HG02885 (cell line): ENCODE results near the gene PCDHGA8.
"Not testable (repeated sequence)": the region's sequence is repeated elsewhere in the genome, so short reads cannot be mapped to it uniquely, and the experiment has no call there.

Source experiments
- ATAC-seq: cut with Tn5 transposase; IDR thresholded peaks from one replicate; pipeline ENCODE4 v1.9.1; 2021; ENCODE audit warnings: mild to moderate bottlenecking; ENCODE audit not compliant: unreplicated experiment, poor library complexity

The PCDHGA8 gene

GRCh38 chr5:141430332-141431113 lies 38.1 kb downstream of the PCDHGA8 start, which contains the start of gene PCDHGA12:
Gene PCDHGA12 (plus strand): TSS chr5:141430507. CDS start chr5:141430760, 253 bp downstream.
- peak; percentile 87 for ATAC-seq

GRCh38 chr5:141431286-141431685 lies 38.9 kb downstream of the PCDHGA8 start:
- ATAC-seq: peak; percentile 51

- ATAC-seq: not testable (repeated sequence)
These were observed 39.9 kb downstream of the PCDHGA8 start for GRCh38 chr5:141432308-141432707.

GRCh38 chr5:141432726-141433125 lies 40.3 kb downstream of the PCDHGA8 start:
- not testable (repeated sequence) for ATAC-seq

GRCh38 chr5:141434006-141434405 lies 41.6 kb downstream of the PCDHGA8 start:
- no peak for ATAC-seq

GRCh38 chr5:141437221-141437620 lies 44.8 kb downstream of the PCDHGA8 start:
- ATAC-seq: no peak

- no peak for ATAC-seq
These were observed 47.1 kb downstream of the PCDHGA8 start for GRCh38 chr5:141439411-141440141.

- no peak for ATAC-seq
These were observed 47.9 kb downstream of the PCDHGA8 start for GRCh38 chr5:141440341-141440740.

- ATAC-seq: no peak
These were observed 49.2 kb downstream of the PCDHGA8 start for GRCh38 chr5:141441571-141442170.
